Activated CD4-positive, alpha-beta T cell treated with anti-CD3 and anti-CD28 coated beads for 1 hour (primary cell): ENCODE results near the gene AHNAK.
"Not testable (repeated sequence)": the region's sequence is repeated elsewhere in the genome, so short reads cannot be mapped to it uniquely, and the experiment has no call there.

ENCODE experiments used
- DNase-seq: peaks from one replicate; pipeline ENCODE4 v3.0.0-alpha.2; 2020

The AHNAK gene, protein sequence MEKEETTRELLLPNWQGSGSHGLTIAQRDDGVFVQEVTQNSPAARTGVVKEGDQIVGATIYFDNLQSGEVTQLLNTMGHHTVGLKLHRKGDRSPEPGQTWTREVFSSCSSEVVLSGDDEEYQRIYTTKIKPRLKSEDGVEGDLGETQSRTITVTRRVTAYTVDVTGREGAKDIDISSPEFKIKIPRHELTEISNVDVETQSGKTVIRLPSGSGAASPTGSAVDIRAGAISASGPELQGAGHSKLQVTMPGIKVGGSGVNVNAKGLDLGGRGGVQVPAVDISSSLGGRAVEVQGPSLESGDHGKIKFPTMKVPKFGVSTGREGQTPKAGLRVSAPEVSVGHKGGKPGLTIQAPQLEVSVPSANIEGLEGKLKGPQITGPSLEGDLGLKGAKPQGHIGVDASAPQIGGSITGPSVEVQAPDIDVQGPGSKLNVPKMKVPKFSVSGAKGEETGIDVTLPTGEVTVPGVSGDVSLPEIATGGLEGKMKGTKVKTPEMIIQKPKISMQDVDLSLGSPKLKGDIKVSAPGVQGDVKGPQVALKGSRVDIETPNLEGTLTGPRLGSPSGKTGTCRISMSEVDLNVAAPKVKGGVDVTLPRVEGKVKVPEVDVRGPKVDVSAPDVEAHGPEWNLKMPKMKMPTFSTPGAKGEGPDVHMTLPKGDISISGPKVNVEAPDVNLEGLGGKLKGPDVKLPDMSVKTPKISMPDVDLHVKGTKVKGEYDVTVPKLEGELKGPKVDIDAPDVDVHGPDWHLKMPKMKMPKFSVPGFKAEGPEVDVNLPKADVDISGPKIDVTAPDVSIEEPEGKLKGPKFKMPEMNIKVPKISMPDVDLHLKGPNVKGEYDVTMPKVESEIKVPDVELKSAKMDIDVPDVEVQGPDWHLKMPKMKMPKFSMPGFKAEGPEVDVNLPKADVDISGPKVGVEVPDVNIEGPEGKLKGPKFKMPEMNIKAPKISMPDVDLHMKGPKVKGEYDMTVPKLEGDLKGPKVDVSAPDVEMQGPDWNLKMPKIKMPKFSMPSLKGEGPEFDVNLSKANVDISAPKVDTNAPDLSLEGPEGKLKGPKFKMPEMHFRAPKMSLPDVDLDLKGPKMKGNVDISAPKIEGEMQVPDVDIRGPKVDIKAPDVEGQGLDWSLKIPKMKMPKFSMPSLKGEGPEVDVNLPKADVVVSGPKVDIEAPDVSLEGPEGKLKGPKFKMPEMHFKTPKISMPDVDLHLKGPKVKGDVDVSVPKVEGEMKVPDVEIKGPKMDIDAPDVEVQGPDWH (N-terminal part only)

DNA sequence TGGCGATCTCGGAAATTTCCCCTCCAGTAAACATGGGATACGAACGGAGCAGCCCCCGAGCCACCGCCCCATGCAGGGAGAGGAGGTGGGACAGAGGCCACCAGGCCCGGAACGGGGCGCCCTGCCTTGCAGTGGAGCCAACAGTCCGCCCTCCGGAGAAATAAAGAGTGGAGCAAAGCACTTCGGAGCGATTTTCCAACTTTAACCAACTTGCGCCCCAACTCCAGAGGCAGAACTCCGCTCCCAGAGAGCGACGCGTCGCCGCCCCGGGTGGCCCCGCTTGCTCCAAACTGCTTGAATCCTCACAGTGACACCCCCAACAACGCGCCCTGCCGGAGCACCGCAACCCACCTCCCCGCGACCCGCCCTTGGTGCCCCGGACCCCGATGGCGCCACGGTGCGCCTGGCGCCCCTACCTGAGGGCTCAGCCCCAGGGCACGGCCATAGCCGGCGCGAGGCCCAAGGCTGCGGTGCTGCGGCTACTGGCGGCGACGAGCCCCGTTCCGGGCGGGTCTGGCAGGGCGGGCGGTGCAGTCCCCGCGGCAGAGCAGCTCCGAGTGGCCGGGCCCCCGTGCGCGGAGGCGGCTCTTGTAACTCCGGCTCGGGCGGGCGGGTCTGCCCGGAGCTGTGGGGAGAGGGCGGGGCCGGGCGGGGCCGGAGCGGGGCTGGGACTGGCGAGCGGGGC, at the start of gene AHNAK:
Gene AHNAK, minus strand, starts transcription at position 563 of the 685 bp plus-strand sequence. CDS start 10,708 bp downstream, outside the sequence.
- peak; percentile 55 for DNase-seq

DNA sequence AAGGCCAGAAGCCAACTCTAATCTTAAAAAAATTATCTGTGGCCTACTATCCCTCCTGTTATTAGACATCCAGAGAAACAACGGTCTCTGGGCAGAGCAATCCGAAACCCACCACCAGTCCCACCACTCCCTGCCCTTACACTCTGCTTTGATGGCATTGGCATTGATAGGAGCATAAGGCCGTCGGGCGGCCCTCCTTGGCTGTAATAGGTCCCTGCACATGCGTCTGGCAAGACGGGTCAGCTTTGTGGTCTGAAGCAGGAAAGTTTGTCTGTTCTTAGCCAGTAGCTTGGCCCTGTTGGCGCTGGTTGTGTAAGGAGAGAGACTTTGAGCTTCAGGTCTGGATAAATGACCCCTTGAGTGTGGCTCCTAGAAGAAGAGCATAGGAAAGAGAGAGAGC, 48.5 kb upstream of the AHNAK start:
- DNase-seq: no peak

GRCh38 chr11:62593434-62594044, 46.9 kb upstream of the AHNAK start:
- DNase-seq: peak; percentile 64

GRCh38 chr11:62592989-62593421, 46.4 kb upstream of the AHNAK start:
- no peak for DNase-seq

GRCh38 chr11:62592146-62592815, 45.7 kb upstream of the AHNAK start:
- DNase-seq: no peak

- DNase-seq: peak; percentile 95
Measured at GRCh38 chr11:62591448-62592145, 45.0 kb upstream of the AHNAK start, which contains the start of gene TUT1. Gene TUT1, minus strand, starts transcription at chr11:62591523. Its CDS starts 38 bp downstream, at chr11:62591485.

GRCh38 chr11:62588966-62589637, 42.5 kb upstream of the AHNAK start:
- DNase-seq: no peak

DNA sequence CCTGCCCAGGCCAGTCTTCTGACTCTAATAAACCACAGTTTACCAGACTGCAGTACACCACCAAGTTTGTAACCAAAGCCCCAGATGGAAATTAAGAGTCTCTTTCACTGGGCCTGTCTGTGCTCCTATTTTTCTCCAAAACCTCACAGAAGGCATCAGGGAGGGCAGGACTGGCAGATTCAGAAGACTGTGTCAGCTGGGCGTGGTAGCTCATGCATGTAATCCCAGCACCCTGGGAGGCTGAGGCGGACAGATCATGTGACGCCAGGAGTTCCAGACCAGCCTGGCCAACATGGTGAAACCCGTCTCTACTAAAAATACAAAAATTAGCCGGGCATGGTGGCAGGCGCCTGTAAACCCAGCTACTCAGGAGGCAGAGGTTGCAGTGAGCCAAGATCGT, 38.8 kb upstream of the AHNAK start:
- not testable (repeated sequence) for DNase-seq

DNA sequence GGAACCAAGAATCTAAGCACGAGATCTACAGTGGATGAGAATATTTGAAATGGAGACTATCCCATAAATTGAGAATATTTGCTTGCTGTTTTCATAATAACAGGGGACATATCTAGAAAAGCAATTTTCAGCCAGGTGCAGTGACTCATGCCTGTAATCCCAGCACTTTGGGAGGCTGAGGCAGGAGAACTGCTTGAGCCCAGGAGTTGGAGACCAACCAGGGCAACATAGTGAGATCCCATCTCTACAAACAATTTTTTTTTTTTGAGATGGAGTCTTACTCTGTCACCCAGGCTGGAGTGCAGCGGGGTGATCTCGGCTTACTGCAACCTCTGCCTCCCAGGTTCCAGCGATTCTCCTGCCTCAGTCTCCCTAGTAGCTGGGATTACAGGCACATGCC, 35.1 kb upstream of the AHNAK start:
- DNase-seq: not testable (repeated sequence)

DNA sequence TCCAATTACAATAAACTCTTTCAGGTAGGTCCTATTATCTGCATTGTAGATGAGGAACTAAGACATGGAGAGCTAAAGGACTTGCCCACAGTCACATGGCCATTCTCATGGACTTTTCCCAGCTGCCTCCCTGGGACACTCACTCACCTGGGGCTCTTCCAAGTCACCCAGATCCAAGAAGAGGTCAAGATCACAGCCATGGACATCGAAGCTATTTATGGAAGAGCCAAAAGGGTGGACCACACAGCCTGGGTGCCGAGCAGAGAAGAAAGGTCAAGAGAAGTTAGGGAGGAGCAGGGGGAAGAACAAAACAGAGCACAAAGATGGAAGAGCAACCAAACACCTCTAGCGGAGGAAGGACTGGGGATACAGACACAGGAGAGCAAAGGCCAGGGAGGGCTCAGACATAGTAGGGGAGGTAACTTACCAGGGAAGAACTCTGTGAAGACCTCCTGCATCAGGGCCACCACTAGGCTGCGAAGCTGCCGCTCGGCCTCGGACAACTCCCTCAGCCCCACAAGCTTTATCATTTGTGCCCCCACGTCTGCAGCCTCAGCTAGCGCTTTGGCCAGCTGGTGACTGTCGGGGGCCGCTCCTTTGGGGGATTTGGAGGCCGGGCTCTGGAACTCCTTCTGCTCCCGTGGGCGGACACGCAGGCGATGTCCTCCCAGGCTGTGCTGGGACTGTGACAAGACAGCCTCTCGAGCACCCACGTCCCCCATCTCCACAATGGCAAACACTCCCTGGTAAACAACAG, 34.5 kb upstream of the AHNAK start:
- no peak for DNase-seq

DNA sequence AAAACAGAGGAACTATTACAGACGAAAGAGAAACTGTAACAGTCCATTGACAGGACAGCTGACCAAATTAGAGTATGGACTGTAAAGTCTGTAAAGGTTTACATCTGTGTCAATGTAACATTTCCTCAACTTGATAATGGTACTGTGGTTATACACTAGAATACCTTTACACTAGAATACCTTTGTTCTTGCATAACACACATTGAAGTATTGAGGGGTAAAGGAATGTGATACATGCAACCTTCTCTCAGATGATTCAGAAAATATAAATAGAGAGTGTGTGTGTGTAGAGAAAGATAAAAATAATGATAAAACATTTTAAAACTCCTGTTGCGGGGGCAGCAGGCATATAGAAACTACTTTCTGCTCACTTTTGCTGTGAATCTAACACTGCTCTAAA, 32.6 kb upstream of the AHNAK start:
- DNase-seq: no peak

DNA sequence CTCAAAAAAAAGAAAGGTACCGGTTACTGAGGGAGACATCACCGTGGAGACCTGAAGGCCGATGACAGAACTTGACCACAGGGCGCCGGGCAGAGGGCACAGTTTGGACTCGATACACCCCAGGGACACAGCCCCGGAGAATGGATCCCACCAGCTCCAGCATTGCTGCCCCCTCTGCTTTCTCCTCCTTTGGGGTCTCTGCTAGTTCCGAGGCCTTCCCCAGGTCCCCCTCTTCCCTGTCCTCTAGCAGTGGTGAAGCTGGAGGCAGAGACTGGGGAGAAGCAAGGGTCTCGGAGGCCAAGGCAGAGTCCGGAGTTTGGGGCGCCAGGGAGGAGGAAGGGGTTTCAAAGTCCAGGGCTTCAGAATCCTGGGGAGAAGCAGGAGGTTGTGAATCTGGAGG, 31.9 kb upstream of the AHNAK start:
- no peak for DNase-seq

DNA sequence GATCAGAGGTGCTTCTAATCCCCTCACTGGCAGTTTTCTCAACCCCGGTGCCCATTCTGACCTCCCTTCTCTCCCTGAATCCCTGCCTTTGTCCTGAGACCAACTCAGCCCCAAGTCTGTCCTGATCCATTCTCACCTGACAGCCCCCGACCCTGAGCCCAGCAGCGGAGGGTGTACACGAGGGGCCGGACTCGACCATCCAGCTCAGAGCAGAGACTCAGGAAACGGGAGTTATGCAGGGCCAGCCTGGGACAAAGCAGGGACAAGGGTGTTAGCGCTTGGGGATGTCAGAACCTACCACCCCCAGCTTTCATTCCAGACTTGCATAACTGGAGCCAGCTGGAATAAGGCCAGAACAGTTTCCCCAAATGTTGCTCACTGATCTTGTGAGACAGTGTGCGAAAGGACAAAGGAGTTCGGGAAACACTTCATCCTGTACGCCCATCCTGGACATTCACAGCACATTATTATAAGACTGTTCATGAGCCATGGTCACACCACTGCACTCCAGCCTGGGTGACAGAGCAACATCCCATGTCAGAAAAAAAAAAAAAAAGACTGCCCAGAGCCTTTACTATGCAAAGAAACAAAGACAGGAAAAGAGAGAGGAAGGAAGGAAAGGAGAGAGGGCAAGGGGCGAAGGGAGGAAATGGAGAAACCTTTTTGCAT, 30.6 kb upstream of the AHNAK start:
- no peak for DNase-seq

DNA sequence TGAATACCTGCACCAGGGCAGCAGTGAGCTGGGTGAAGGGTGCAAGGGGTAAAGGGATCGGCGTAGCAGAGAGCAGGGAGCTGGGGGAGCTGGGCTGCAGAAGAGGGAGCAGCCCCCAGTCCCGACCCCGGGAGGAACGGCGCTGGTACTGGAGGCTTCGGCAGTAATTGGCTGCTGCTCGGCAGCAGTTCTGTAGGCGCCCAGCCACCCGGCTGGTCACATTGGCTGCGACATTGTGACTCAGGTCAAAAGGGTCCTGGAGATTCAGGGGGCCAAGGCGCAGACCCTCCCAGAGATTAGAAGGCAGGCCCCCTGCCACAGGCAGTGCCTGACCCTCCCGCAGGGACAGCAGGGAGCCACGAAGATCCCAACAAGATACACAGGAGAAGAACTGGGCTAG, 29.2 kb upstream of the AHNAK start:
- DNase-seq: no peak

GRCh38 chr11:62575156-62575555, 28.6 kb upstream of the AHNAK start:
- DNase-seq: no peak

DNA sequence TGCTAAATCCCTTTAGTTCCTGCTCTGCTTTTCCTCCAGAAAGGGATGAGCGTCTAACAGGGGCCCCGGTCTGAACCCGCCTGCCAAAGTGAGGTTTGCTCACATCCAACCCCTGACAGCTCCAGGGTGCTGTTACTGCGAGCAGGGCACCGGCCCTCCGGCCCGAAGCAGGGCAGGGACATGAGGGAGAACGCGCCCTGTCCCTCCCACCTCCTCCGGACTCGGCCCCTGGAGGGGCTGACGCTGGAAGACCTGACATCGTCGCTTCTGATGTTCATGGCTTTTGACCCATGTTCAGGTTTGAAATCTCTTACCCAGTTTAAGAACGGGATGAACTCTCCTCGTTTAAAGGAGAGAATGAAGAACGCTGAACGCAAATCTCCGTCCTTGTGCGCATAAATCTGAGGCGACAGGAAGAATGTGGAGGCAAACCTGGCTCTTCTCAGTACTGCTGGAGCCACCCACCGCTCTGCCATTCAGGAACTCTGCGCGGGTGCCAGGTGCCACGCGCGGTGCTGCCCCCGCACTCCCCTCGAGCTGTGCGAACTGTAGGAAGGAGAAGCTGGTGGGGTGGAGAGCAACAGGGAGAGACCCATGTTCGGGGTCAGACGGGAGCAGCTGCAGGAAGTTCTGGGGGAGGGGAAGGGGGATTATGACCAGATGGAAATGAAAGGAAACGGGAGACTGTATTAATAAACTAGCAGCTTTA, 27.9 kb upstream of the AHNAK start:
- no peak for DNase-seq

DNA sequence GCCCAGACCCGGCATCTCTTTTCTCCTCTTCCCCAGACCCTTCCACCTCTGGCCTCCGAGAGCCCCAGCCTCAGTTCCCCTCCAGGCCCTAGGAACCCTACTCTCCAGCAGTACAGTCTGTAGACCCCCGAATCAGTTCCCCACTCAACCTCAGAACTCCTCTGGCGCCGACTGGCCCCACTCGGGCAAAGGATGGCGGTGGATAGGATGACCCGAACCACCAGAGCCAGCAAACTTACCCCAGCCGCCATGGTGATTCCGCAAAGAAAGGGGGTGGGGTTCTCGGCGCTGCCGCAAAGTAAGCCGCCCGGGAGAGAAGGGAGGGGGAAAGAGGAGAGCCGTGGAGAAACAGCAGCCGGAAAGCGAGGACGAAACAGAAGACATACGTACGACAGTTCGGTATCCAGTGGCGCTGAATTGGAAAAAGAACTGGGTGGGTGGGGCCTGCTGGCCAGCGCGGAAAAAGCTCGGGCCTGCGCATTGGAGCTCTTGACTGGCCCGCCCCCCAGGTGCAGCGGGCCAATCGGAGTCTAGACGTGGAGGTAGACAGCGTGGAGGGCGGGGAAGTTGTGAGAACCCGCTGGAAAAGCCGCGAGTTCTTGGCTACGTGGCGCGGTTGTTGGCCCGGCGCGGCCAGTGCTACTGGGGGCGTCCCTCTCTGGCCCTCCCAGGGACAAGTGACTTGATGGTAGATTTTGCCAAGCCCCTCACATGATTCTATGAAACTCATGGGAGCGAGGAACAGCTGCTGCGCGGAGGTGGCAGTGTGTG, 27.2 kb upstream of the AHNAK start, which contains the start of gene EEF1G:
Gene EEF1G, minus strand, starts transcription at position 300 of the 771 bp plus-strand sequence. Its CDS starts 49 bp downstream, at position 251.
- peak; percentile 97 for DNase-seq
